C4-2B (cell line): ENCODE results near the gene MCCC1.

Experiments used
- ZFX ChIP-seq: fragments of 450-650 bp; IDR thresholded peaks from 2 replicates; pipeline ENCODE4 v1.6.1; 2017
- TF ChIP-seq, protein P1 (sequence below): fragments of 450-650 bp; conservative IDR thresholded peaks from 2 replicates; pipeline ENCODE4 v1.5.1; 2017; ENCODE audit warnings: mild to moderate bottlenecking

DNA sequence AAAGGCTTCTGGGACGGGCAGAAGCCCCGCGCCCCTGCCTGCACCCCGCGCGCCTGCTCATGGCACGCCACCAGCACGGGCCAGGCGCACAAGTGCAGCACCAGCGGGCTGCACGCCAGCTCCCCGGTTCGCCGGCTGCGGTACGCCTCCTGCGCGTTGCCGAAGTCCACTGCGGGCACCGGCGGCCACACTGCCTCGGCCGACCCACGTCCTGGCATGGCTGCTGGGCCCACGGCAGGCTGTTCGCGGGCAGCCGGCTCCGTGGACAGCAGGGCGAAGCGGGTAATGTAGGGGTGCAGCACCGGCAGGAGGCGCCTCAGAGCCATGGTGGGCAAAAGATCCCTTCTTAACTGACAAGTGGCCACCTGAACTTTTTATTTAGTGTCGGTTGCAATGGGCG lies 34.8 kb downstream of the MCCC1 start:
- TF ChIP-seq, protein P1, sequence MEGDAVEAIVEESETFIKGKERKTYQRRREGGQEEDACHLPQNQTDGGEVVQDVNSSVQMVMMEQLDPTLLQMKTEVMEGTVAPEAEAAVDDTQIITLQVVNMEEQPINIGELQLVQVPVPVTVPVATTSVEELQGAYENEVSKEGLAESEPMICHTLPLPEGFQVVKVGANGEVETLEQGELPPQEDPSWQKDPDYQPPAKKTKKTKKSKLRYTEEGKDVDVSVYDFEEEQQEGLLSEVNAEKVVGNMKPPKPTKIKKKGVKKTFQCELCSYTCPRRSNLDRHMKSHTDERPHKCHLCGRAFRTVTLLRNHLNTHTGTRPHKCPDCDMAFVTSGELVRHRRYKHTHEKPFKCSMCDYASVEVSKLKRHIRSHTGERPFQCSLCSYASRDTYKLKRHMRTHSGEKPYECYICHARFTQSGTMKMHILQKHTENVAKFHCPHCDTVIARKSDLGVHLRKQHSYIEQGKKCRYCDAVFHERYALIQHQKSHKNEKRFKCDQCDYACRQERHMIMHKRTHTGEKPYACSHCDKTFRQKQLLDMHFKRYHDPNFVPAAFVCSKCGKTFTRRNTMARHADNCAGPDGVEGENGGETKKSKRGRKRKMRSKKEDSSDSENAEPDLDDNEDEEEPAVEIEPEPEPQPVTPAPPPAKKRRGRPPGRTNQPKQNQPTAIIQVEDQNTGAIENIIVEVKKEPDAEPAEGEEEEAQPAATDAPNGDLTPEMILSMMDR = no peak
- TF ChIP-seq ZFX = no peak
